ENCODE results near the gene TMEM255B. TPM values are rescaled to one million over a fixed set of nuclear protein-coding genes. Genes with fewer than 3 reads are reported as not detected.

Gene TMEM255B
- total RNA-seq, 1 experiment from 2014 or later, result 2.8 TPM

DNA sequence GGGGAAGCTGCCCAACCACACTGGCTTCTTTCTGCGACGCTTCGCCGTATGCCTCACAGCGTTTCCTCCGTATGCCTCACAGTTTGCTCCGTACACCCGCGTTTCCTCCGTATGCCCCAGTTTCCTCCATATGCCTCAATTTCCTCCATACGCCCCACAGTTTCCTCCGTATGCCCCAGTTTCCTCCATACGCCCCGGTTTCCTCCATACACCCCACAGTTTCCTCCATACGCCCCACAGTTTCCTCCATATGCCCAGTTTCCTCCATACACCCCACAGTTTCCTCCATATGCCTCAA is 82.3 kb downstream of the TMEM255B start:
- H3K23me2 ChIP-seq (ENCODE audit: insufficient read length, low read depth, low read length, poor library complexity, severe bottlenecking), result no peaks in the 10 kb centered on the region
- H3K56ac ChIP-seq (ENCODE audit: insufficient read length, low read depth, low read length), result no peak overlapping the region
- no peak overlapping the region for H4K5ac ChIP-seq (ENCODE audit: insufficient read length, low read depth, low read length)
- H3K9ac ChIP-seq (ENCODE audit: extremely low read depth, insufficient read length, low read length), result no peak overlapping the region
- H3K14ac ChIP-seq (ENCODE audit: insufficient read depth, low read length), result no peak overlapping the region
- H3K4ac ChIP-seq (ENCODE audit: low read depth, low read length), result no peak overlapping the region
- no peak overlapping the region for H2AK5ac ChIP-seq (ENCODE audit: insufficient read length, low read length)
- no peak overlapping the region for H2BK15ac ChIP-seq (ENCODE audit: low read depth, low read length)
- H3K9me3 ChIP-seq (ENCODE audit: control insufficient read depth, low read depth, low read length), result no peaks in the 10 kb centered on the region
- no peak overlapping the region for H4K8ac ChIP-seq (replicated peaks; ENCODE audit: insufficient read length, low read depth, low read length)
- H4K20me1 ChIP-seq (ENCODE audit: control insufficient read depth, insufficient read depth, insufficient read length), result no peaks in the 10 kb centered on the region
- no peak overlapping the region for H4K91ac ChIP-seq (ENCODE audit: insufficient read length, low read depth, low read length)
- Mint-ChIP-seq H3K27ac (peak overlapping the region in 2 of 3 experiments; percentile 10 to 22; a peak in 1 of 7 replicates), H3K27me3 (ENCODE audit: low read depth) (no peaks in the 10 kb centered on the region), H3K36me3 (ENCODE audit: insufficient read depth in 1 of 3, low read depth in 3 of 3) (peaks cover 0 to 25% (median 6%) of the 10 kb centered on the region in 3 experiments; a peak in 4 of 7 replicates), H3K9me3 (no peaks in the 10 kb centered on the region), H3K4me3 (no peak overlapping the region), H3K4me1 (peaks cover 13 to 19% of the 10 kb centered on the region in 2 experiments)
- H2BK12ac ChIP-seq (ENCODE audit: insufficient read length, low read depth, low read length), result no peak overlapping the region
- H3K23ac ChIP-seq (ENCODE audit: insufficient read length, low read depth, low read length), result no peak overlapping the region
- no peak overlapping the region for H2AFZ ChIP-seq (ENCODE audit: low read length)
- TF ChIP-seq, protein P1, sequence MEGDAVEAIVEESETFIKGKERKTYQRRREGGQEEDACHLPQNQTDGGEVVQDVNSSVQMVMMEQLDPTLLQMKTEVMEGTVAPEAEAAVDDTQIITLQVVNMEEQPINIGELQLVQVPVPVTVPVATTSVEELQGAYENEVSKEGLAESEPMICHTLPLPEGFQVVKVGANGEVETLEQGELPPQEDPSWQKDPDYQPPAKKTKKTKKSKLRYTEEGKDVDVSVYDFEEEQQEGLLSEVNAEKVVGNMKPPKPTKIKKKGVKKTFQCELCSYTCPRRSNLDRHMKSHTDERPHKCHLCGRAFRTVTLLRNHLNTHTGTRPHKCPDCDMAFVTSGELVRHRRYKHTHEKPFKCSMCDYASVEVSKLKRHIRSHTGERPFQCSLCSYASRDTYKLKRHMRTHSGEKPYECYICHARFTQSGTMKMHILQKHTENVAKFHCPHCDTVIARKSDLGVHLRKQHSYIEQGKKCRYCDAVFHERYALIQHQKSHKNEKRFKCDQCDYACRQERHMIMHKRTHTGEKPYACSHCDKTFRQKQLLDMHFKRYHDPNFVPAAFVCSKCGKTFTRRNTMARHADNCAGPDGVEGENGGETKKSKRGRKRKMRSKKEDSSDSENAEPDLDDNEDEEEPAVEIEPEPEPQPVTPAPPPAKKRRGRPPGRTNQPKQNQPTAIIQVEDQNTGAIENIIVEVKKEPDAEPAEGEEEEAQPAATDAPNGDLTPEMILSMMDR (conservative IDR thresholded peaks at IDR 0.05), result no peak
- WGBS (ENCODE audit: extremely low coverage, insufficient read length, low lambda C conversion rate), result no CpG with 5 or more reads among the region's 15 CpGs
- H3K79me1 ChIP-seq (ENCODE audit: insufficient read depth, low read depth, low read length, poor library complexity, severe bottlenecking), result no peaks in the 10 kb centered on the region
- H2BK20ac ChIP-seq (ENCODE audit: low read depth, low read length, poor library complexity, severe bottlenecking), result no peak overlapping the region
- no peaks in the 10 kb centered on the region for H3K4me1 ChIP-seq (ENCODE audit: insufficient read depth, low read length)
- H2BK5ac ChIP-seq (ENCODE audit: insufficient read length, low read length), result no peak overlapping the region
- no peak overlapping the region for H3K27ac ChIP-seq (ENCODE audit: insufficient read length, low read depth, low read length)
- H3T11ph ChIP-seq (ENCODE audit: low read length), result no peak overlapping the region
- no peaks in the 10 kb centered on the region for H3K79me2 ChIP-seq (ENCODE audit: insufficient read depth, low read length)
- no peak for DNase-seq
- no peaks in the 10 kb centered on the region for H3K27me3 ChIP-seq (ENCODE audit: insufficient read depth, low read length)
- no peak overlapping the region for H3K4me2 ChIP-seq (ENCODE audit: insufficient read depth, insufficient read length, low read length)
- H2BK120ac ChIP-seq (ENCODE audit: low read depth, low read length, poor library complexity, severe bottlenecking), result no peak overlapping the region
- no peak overlapping the region for H3K18ac ChIP-seq (ENCODE audit: insufficient read length, low read depth, low read length)

Data from H9 (cell line).